ENCODE measurements around the gene EDRF1. TPM values are rescaled to one million over a fixed set of nuclear protein-coding genes. Genes with fewer than 3 reads are reported as not detected.

The EDRF1 gene
- polyA plus RNA-seq, 2 of the 4 experiments (the other 2 are of a cell fraction), result 19.7 to 37.9 TPM

DNA sequence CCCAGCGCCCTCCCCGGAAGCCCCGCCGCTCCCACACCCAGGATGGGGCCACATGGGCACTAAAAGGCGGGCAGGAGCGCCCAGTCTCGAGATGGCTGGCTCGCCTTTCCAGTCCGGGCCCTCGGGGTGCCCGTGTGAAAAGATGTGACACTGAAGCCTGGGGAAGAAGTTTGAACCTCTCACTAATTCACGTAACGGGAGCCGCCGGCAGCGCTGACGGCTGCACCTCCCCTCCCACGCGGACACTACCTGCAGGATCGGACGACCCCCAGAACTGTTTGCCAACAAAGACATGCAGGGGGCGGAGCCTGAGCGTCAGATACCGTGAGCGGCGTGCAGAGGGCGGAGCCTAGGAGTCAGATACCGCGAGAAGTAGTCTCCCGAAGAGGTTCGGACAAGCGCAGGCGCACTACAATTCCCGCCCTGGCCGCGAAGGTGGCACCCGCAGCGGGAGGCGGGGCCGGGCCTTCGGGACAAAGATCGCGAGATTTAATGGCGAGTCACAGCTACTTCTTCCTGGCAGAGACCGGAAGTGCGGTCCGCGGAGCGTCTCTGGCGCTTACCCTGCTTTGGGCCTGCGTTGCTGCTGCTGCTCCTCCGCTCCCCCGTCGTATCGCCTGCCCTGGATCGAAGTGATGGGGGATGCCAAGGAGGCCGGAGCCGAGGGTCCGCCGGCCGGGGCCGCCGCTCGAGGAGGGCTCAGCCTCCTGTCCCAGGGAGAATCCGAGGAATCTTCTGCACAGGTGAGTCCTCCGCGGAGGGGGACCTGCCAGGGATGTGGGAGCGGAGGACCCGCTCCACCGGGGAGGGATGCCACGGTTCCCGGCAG lies at the start of gene EDRF1 (continued):
- peak; percentile 51 to 80; a peak in 4 of 5 replicates for TF ChIP-seq JUN (IDR thresholded peaks at IDR 0.05)
- no peak for TF ChIP-seq CHD4 (IDR thresholded peaks at IDR 0.05; ENCODE audit: borderline replicate concordance)
- TF ChIP-seq RCOR1 (IDR thresholded peaks at IDR 0.05; ENCODE audit: low read depth, low read length), result no peak
- no peak for TF ChIP-seq CBX8 (IDR thresholded peaks at IDR 0.05)
- no peak for TF ChIP-seq MAFK (IDR thresholded peaks at IDR 0.05; ENCODE audit: partially characterized antibody)
- TF ChIP-seq KDM5A (IDR thresholded peaks at IDR 0.05), result peak; percentile 54
- no peak for TF ChIP-seq EHF (CRISPR knock-in tag; IDR thresholded peaks at IDR 0.05)
- no peak; the same call in 1 of the 2 replicates for TF ChIP-seq TP53 (CRISPR knock-in tag; IDR thresholded peaks at IDR 0.05)
- TF ChIP-seq HDAC2 (IDR thresholded peaks at IDR 0.05), result no peak
- TF ChIP-seq SREBF2 (IDR thresholded peaks at IDR 0.05), result no peak
- TF ChIP-seq CHD2 (IDR thresholded peaks at IDR 0.05; ENCODE audit: low read length, partially characterized antibody), result peak; percentile 92
- no peak for TF ChIP-seq EP300 (IDR thresholded peaks at IDR 0.05)
- TF ChIP-seq HOXB13 (CRISPR knock-in tag; IDR thresholded peaks at IDR 0.05; ENCODE audit: low read depth), result no peak
- no peak for TF ChIP-seq ZFP36 (IDR thresholded peaks at IDR 0.05; ENCODE audit: borderline replicate concordance, partially characterized antibody)
- TF ChIP-seq, protein P1, sequence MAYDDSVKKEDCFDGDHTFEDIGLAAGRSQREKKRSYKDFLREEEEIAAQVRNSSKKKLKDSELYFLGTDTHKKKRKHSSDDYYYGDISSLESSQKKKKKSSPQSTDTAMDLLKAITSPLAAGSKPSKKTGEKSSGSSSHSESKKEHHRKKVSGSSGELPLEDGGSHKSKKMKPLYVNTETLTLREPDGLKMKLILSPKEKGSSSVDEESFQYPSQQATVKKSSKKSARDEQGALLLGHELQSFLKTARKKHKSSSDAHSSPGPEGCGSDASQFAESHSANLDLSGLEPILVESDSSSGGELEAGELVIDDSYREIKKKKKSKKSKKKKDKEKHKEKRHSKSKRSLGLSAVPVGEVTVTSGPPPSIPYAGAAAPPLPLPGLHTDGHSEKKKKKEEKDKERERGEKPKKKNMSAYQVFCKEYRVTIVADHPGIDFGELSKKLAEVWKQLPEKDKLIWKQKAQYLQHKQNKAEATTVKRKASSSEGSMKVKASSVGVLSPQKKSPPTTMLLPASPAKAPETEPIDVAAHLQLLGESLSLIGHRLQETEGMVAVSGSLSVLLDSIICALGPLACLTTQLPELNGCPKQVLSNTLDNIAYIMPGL (CRISPR knock-in tag; IDR thresholded peaks at IDR 0.05; ENCODE audit: borderline replicate concordance), result no peak
- TF ChIP-seq, protein P2, sequence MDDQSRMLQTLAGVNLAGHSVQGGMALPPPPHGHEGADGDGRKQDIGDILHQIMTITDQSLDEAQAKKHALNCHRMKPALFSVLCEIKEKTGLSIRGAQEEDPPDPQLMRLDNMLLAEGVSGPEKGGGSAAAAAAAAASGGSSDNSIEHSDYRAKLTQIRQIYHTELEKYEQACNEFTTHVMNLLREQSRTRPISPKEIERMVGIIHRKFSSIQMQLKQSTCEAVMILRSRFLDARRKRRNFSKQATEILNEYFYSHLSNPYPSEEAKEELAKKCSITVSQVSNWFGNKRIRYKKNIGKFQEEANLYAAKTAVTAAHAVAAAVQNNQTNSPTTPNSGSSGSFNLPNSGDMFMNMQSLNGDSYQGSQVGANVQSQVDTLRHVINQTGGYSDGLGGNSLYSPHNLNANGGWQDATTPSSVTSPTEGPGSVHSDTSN (IDR thresholded peaks at IDR 0.05), result no peak
- TF ChIP-seq, protein P3, sequence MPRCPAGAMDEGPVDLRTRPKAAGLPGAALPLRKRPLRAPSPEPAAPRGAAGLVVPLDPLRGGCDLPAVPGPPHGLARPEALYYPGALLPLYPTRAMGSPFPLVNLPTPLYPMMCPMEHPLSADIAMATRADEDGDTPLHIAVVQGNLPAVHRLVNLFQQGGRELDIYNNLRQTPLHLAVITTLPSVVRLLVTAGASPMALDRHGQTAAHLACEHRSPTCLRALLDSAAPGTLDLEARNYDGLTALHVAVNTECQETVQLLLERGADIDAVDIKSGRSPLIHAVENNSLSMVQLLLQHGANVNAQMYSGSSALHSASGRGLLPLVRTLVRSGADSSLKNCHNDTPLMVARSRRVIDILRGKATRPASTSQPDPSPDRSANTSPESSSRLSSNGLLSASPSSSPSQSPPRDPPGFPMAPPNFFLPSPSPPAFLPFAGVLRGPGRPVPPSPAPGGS (IDR thresholded peaks at IDR 0.05), result peak; percentile 75; the same call in 1 of the 3 replicates
- no peak for TF ChIP-seq SMC3 (IDR thresholded peaks at IDR 0.05)
- no peak for TF ChIP-seq BHLHE40 (IDR thresholded peaks at IDR 0.05; ENCODE audit: low read depth, low read length)
- no peak for TF ChIP-seq RARB (CRISPR knock-in tag; IDR thresholded peaks at IDR 0.05)
- TF ChIP-seq HOXA7 (CRISPR knock-in tag; IDR thresholded peaks at IDR 0.05), result no peak

DNA sequence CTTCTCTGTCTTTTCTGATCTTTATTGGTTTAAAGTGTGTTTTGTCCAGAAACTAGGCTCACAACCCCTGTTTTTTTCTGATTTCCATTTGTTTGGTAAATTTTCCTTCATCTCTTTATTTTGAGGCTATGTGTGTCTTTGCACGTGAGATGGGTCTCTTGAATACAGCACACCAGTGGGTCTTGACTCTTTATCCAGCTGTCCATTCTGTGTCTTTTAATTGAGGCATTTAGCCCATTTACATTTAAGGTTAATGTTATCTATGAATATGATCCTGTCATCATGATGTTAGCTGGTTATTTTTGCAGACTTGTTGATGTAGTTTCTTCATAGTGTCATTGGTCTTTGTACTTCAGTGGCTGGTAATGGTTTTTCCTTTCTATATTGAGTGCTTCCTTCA lies 46.6 kb upstream of the EDRF1 start:
- Histone ChIP-seq H3K4me1 (no peaks in the 10 kb centered on the region), H3K27ac (no peak overlapping the region), H3K9me3 (peaks cover 7% of the 10 kb centered on the region; the same call in 1 of the 3 replicates), H3K4me3 (no peak overlapping the region), H3K4me2 (no peak overlapping the region)
- ATAC-seq (no peak), FAIRE-seq (no peak), DNase-seq (ENCODE audit: low read depth in 1 of 2, low spot score in 1 of 2) (no peak)
- POLR2A ChIA-PET, result no interaction called here
- TF ChIP-seq RFX5 (IDR thresholded peaks at IDR 0.05) (no peak), GATA3 (IDR thresholded peaks at IDR 0.05; ENCODE audit: borderline replicate concordance) (no peak), NFE2L2 (conservative IDR thresholded peaks at IDR 0.05; ENCODE audit: low read length) (no peak), HEYL (CRISPR knock-in tag; IDR thresholded peaks at IDR 0.05) (no peak), BHLHE40 (IDR thresholded peaks at IDR 0.05; ENCODE audit: low read depth, low read length) (no peak), MAFK (IDR thresholded peaks at IDR 0.05; ENCODE audit: partially characterized antibody) (no peak), SREBF2 (IDR thresholded peaks at IDR 0.05) (no peak)
- TF ChIP-seq, protein P4, sequence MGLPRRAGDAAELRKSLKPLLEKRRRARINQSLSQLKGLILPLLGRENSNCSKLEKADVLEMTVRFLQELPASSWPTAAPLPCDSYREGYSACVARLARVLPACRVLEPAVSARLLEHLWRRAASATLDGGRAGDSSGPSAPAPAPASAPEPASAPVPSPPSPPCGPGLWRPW (IDR thresholded peaks at IDR 0.05), result no peak
- TF ChIP-seq, protein P5, sequence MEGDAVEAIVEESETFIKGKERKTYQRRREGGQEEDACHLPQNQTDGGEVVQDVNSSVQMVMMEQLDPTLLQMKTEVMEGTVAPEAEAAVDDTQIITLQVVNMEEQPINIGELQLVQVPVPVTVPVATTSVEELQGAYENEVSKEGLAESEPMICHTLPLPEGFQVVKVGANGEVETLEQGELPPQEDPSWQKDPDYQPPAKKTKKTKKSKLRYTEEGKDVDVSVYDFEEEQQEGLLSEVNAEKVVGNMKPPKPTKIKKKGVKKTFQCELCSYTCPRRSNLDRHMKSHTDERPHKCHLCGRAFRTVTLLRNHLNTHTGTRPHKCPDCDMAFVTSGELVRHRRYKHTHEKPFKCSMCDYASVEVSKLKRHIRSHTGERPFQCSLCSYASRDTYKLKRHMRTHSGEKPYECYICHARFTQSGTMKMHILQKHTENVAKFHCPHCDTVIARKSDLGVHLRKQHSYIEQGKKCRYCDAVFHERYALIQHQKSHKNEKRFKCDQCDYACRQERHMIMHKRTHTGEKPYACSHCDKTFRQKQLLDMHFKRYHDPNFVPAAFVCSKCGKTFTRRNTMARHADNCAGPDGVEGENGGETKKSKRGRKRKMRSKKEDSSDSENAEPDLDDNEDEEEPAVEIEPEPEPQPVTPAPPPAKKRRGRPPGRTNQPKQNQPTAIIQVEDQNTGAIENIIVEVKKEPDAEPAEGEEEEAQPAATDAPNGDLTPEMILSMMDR (IDR thresholded peaks at IDR 0.05), result no peak
- TF ChIP-seq, protein P6, sequence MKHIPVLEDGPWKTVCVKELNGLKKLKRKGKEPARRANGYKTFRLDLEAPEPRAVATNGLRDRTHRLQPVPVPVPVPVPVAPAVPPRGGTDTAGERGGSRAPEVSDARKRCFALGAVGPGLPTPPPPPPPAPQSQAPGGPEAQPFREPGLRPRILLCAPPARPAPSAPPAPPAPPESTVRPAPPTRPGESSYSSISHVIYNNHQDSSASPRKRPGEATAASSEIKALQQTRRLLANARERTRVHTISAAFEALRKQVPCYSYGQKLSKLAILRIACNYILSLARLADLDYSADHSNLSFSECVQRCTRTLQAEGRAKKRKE (CRISPR knock-in tag; IDR thresholded peaks at IDR 0.05; ENCODE audit: low read depth), result no peak
- 0% methylated on average over 1 of the region's 1 CpG for WGBS (ENCODE audit: missing lambda C conversion rate)
- CTCF ChIA-PET, result no interaction called here

Measured in A549 (cell line).